Sigmoid colon (tissue), 7 donors: Measurements from ENCODE around the gene PSMG4. TPM values are rescaled to one million over a fixed set of nuclear protein-coding genes. Genes with fewer than 3 reads are reported as not detected.

Experiments
- DNase-seq: peaks from one replicate; pipeline ENCODE4 v3.0.0-alpha.2; 2019
- H3K27ac ChIP-seq, 4 donors: fragments of 200-600 bp; sonication (generic); one replicate each; pipeline ENCODE4 v1.5.1; 2016 to 2019; ENCODE audit warnings: mild to moderate bottlenecking in 1 of 4
- H3K27me3 ChIP-seq, 3 donors: fragments of 200-600 bp; sonication (generic); one replicate each; pipeline ENCODE4 v1.5.1; 2019; ENCODE audit warnings: mild to moderate bottlenecking in 1 of 3
- H3K36me3 ChIP-seq, 4 donors: fragments of 200-600 bp; sonication (generic); one replicate each; pipeline ENCODE4 v1.5.1; 2016 to 2019
- H3K4me1 ChIP-seq, 4 donors: fragments of 200-600 bp; sonication (generic); one replicate each; pipeline ENCODE4 v1.5.1; 2017 to 2019
- H3K4me3 ChIP-seq, 4 donors: fragments of 200-600 bp; sonication (generic); one replicate each; pipeline ENCODE4 v1.5.1; 2017 to 2019; ENCODE audit warnings: mild to moderate bottlenecking in 2 of 4, moderate library complexity in 1 of 4
- H3K9me3 ChIP-seq, 4 donors: fragments of 200-600 bp in 3 of 4; sonication (generic) in 3 of 4; one replicate each; pipeline versions ENCODE4 v1.5.1 to v1.6.1; 2013 to 2019
- CTCF ChIP-seq, 4 experiments: fragments of 450-650 bp in 3 of 4; fragments of 200-600 bp in 1 of 4; IDR thresholded peaks; one replicate each; pipeline ENCODE4 v1.5.1; 2016 to 2019; ENCODE audit warnings: antibody characterized with exemption in 4 of 4, mild to moderate bottlenecking in 3 of 4, moderate library complexity in 2 of 4
- EP300 ChIP-seq, 4 donors: sonication (generic); formaldehyde crosslinking; IDR thresholded peaks; one replicate each; pipeline ENCODE4 v1.6.1; 2017; ENCODE audit warnings: antibody characterized with exemption in 4 of 4
- POLR2A ChIP-seq, 2 donors: fragments of 450-650 bp; IDR thresholded peaks; one replicate each; pipeline ENCODE4 v1.6.1; 2016; ENCODE audit warnings: antibody characterized with exemption in 2 of 2, mild to moderate bottlenecking in 2 of 2, moderate library complexity in 2 of 2
- POLR2AphosphoS5 ChIP-seq, 4 donors: sonication (generic); formaldehyde crosslinking; IDR thresholded peaks; one replicate each; pipeline ENCODE4 v1.6.1; 2017; ENCODE audit warnings: antibody characterized with exemption in 4 of 4
- WGBS, 2 donors: extraction: QIAGEN DNeasy Blood & Tissue Kit; methylation state at CpG; one replicate each; pipeline ENCODE4 v1.1.7; 2013; 5-methylcytosine and 5-hydroxymethylcytosine counted together
- intact Hi-C: fragments of 100-400 bp; cut with DNase I; formaldehyde crosslinking; loops from one replicate; pipeline ENCODE4 v1.15.1; 2023
- polyA plus RNA-seq, 3 donors: library from polyadenylated mRNA; stranded (reverse); fragments of 200-250 nt; gene quantifications; one replicate each; pipeline ENCODE4 v1.2.3, GENCODE V29; 2013
- total RNA-seq, 4 donors: library from RNA; depleted of rRNA; stranded (reverse); fragments of >200 nt; gene quantifications; one replicate each; pipeline ENCODE4 v1.1.0, GENCODE V29; 2016
- donor health status: healthy with polysubstance abuse.
- donor health status: Bipolar disorder and iron deficiency.
- donor health status: healthy.

Gene PSMG4
- total and polyA plus RNA-seq, 7 donors: 14.6 to 39.0 (median 30.0) TPM

DNA sequence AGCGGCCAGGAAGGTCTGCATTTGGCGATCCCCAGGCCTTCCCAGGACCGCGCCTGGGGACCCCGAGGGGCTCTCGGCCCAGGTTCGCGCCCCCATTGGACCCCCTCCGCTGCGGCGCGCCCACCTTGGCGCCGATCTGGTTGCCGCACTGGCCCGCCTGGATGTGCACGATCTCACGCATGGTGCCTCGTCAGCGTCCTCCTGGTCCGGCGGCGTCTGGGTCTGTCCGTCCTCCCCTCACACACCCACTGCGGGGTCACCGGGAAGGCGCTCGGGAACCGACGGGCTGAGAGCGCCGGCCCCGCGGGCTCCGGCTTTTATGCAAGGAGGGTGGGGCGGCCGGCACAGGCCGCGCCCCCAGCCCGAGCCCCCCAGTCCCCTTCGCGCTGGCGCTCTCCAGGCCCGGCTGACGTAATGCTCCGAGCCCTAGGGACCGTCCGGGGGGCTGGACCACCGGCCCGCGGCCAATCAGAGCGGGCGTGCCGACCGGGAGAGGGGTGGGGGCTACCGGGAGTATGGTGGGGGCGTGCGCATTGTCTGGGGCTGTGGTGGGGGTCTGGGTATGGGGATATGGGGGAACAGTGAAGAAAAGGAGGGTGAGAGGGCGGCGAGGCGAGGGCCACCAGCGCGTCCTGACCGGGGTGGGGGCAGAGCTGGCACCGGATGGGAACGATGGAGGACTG, 31.2 kb upstream of the PSMG4 start, which contains the start of gene TUBB2B:
TUBB2B (minus strand) TSS at position 291 of the 683 bp plus-strand sequence; CDS start at position 181, 110 bp downstream.
- DNase-seq: peak; percentile 73
- Histone ChIP-seq H3K27me3 (peaks cover 19 to 59% (median 42%) of the 10 kb centered on the region in 3 donors), H3K27ac (peak within 1 kb of the TSS in 3 of 4 donors; percentile 42 to 91 (median 45)), H3K4me3 (peak within 1 kb of the TSS; percentile 32 to 56 (median 48)), H3K36me3 (no peaks in the 10 kb centered on the region), H3K9me3 (no peaks in the 10 kb centered on the region), H3K4me1 (peaks cover 0 to 56% (median 50%) of the 10 kb centered on the region in 4 donors)
- WGBS, 2 donors: 1% methylated on average over 66 of the region's 66 CpGs
- TF ChIP-seq POLR2A (IDR thresholded peaks at IDR 0.05) (no peak), CTCF (IDR thresholded peaks at IDR 0.05) (no peak), POLR2AphosphoS5 (IDR thresholded peaks at IDR 0.05) (peak in 3 of 4 donors; percentile 15 to 26 (median 19)), EP300 (IDR thresholded peaks at IDR 0.05) (no peak)
- intact Hi-C loops: no loop called here

DNA sequence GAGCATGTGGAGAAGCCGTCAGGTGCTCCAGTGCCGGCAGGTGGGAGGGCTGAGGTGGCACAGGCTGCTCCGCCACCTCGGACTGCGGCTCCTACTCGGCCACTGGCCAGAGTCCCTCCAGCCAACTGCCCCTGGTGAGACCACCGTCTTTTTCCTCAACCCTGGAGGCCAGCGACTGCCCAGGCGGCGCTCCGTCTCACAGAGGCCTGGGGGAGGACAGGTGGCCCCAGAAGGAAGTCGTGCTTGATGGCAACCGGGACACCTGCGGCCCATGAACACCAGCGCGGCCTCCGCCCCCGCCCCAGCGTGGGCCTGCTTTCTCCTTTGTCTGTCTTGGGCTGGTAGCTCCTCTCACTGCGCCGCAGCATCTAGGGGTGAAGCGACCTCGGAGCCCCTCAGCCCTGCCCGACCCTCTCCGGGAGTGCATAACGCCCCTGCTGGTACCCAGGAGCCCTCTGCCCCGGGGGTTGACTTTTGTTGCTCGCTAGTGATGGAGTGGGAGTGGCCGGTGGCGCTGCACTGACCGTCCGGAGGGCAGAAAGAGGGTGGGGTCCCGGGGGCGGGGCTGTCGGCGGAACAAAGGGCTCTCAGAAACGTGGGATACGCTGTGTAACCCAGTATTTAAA, 30.6 kb upstream of the PSMG4 start:
- no peaks in the 10 kb centered on the region for H3K36me3 ChIP-seq
- intact Hi-C loops: no loop called here
- H3K27ac ChIP-seq: peak overlapping the region in 3 of 4 donors; percentile 42 to 91 (median 45)
- peaks cover 0 to 58% (median 50%) of the 10 kb centered on the region in 4 donors for H3K4me1 ChIP-seq
- H3K4me3 ChIP-seq: peak overlapping the region; percentile 1 to 56 (median 48)
- TF ChIP-seq CTCF (IDR thresholded peaks at IDR 0.05) (no peak), POLR2A (IDR thresholded peaks at IDR 0.05) (no peak), EP300 (IDR thresholded peaks at IDR 0.05) (no peak), POLR2AphosphoS5 (IDR thresholded peaks at IDR 0.05) (peak in 1 of 4 donors; percentile 8)
- H3K27me3 ChIP-seq: peaks cover 19 to 66% (median 42%) of the 10 kb centered on the region in 3 donors
- 1 to 2% methylated on average over 38 of the region's 38 CpGs for WGBS, 2 donors
- H3K9me3 ChIP-seq: no peaks in the 10 kb centered on the region
- no peak for DNase-seq

DNA sequence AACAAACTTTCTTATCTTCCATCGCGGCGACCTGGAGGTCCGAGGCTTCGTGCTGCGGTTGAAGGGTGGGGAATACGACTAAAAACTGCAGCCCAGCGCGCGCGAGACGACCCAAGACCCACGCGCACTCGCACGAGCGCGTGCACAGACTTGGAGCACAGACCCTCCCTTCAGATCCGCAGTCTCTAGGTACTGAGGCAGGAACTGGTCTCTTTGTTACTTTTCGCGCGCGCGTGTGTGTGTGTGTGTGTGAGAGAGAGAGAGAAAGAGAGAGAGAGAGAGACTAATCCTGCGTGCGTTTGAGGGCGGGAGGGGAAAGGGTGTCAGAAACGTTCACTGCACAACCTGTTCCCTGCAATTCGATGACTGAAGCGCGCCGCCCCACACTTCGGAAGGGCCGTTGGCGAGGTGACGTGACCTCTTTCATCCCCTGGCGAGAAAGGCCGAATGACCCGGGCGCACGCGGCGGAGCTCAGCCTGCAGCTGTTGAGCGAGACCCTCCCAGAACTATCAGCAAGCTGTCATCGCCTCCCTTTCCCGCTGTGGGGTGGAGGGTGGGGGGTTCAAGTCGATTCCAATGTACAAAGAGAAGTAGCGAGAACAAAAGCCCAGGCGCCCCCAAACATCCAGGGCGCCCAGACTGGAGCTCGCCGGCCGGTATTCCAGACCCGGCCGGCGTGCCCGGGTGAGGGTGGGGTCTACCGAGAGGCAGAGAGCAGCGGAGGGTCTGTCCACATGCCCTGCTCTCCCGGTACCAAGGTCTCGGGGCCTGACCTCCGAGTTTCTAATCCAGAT, 29.8 kb upstream of the PSMG4 start:
- peaks cover 0 to 58% (median 50%) of the 10 kb centered on the region in 4 donors for H3K4me1 ChIP-seq
- TF ChIP-seq POLR2A (IDR thresholded peaks at IDR 0.05): no peak
- no peak for TF ChIP-seq EP300 (IDR thresholded peaks at IDR 0.05)
- peak in 3 of 4 donors; percentile 19 to 39 (median 23) for TF ChIP-seq POLR2AphosphoS5 (IDR thresholded peaks at IDR 0.05)
- no peak for TF ChIP-seq CTCF (IDR thresholded peaks at IDR 0.05)

DNA sequence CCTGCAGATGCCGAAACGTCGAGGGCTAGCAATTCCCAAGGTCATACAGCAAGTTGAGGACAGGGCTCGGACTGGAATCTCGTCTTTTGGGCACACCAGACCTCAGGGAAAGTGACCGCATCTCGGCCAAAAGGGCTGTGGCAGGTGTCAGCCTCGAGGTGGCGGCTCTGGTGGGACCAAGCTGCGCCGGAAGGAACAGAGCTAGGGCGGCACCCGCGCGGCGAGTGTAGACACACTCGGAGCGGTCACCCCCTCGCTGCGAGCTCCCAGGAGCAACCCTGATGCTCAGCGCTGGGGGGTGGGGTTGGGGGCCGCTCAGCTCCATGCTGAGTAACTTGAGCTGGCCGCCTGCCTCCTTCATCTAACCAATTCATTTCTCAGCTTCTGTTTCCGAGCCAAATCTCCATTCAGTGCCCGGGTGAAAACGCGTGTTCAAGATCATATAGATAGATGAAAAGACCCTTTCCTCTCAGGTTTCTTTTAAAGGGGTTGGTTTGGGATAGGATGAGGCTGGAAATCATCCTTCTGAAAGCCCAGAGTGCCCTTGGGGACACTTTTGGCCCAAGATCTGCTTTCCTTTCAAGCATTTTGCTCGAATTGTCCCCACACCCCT, 29.1 kb upstream of the PSMG4 start:
- intact Hi-C loops: loop anchor here (2.0 to 5.0 kb wide), 4 partner anchors 17 to 162 kb away; partner anchors contain the start of genes RIPK1 and TUBB2A
- WGBS, 2 donors: 2 to 3% methylated on average over 28 of the region's 28 CpGs
- Histone ChIP-seq H3K4me1 (peaks cover 0 to 58% (median 50%) of the 10 kb centered on the region in 4 donors), H3K9me3 (no peaks in the 10 kb centered on the region), H3K27ac (peak overlapping the region in 3 of 4 donors; percentile 22 to 91 (median 26)), H3K36me3 (no peaks in the 10 kb centered on the region), H3K4me3 (peak overlapping the region in 3 of 4 donors; percentile 43 to 56 (median 52)), H3K27me3 (peaks cover 19 to 70% (median 42%) of the 10 kb centered on the region in 3 donors)
- TF ChIP-seq EP300 (IDR thresholded peaks at IDR 0.05) (no peak), POLR2A (IDR thresholded peaks at IDR 0.05) (no peak), POLR2AphosphoS5 (IDR thresholded peaks at IDR 0.05) (peak in 2 of 4 donors; percentile 7 to 22), CTCF (IDR thresholded peaks at IDR 0.05) (no peak)
- DNase-seq: no peak

More for the DNA sequence above, 29.8 kb upstream of the PSMG4 start:
- intact Hi-C loops: no loop called here
- H3K9me3 ChIP-seq: no peaks in the 10 kb centered on the region
- H3K27me3 ChIP-seq: peaks cover 19 to 70% (median 42%) of the 10 kb centered on the region in 3 donors
- peak overlapping the region; percentile 1 to 56 (median 48) for H3K4me3 ChIP-seq
- H3K36me3 ChIP-seq: no peaks in the 10 kb centered on the region
- DNase-seq: no peak
- peak overlapping the region in 3 of 4 donors; percentile 22 to 91 (median 26) for H3K27ac ChIP-seq
- WGBS, 2 donors: 2% methylated on average over 62 of the region's 62 CpGs
